GM18909 (cell line): ENCODE measurements around the gene SLC4A11.

Source experiments
- ATAC-seq: cut with Tn5 transposase; IDR thresholded peaks from one replicate; pipeline ENCODE4 v1.9.1; 2021; ENCODE audit warnings: mild to moderate bottlenecking; ENCODE audit not compliant: unreplicated experiment, poor library complexity

The SLC4A11 gene

DNA sequence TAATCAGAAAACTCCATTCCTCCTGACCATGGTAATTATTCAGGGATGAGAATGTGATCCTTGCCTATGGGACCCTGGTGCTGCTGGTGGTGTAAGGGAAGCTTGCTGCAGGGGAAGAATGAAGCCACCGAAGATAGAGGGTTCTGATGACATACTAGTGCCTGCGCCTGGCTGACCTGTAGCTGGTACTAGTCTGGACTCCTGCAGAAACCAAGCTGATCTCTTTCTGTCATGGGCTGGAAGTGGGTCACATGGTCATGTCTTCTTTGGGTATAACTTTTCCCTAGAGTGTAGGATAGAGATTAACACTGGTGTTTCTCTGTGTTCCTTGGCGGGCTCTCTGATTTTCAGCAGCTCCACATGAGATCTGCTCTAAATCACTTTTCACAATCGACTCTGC lies 8.6 kb upstream of the SLC4A11 start:
- ATAC-seq: no peak

DNA sequence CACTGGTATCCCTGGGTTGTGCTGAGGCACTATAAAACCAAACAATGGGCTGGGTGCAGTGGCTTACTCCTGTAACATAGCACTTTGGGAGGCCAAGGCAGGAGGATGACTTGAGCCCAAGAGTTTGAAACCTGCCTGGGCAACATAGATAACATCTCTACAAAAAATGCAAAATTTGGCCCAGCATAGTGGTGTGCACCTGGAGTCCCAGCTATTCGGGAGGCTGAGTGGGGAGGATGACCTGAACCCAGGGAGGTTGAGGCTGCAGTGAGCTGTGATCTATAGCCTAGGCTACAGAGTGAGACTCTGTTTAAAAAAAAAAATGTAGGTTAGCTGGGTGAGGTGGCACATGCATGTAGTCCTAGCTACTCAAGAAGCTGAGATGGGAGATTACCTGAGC lies 7.7 kb upstream of the SLC4A11 start:
- no peak for ATAC-seq

- ATAC-seq: no peak
Observed at GRCh38 chr20:3245711-3246110, 6.7 kb upstream of the SLC4A11 start.

- no peak for ATAC-seq
Observed at GRCh38 chr20:3245156-3245555, 6.2 kb upstream of the SLC4A11 start.

DNA sequence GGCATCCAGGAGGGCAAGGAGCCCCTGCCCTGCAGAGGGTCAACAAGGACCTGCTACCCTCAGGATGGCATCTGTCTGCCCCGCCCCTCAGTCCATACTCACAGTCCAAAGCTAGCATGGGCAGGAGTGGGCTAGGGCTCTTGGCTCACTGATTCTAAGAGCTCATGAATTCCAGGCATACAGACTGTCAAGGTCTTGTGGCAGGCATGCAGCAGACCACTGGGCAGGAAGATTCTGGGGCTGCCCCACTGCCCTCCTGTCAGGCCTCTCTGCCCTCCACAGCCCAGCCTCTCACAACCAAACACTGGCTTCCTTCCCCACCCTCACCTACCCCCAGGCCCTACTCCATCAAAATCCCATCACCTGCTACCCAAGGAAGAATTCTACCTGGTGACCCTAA lies 5.6 kb upstream of the SLC4A11 start:
- ATAC-seq: no peak

DNA sequence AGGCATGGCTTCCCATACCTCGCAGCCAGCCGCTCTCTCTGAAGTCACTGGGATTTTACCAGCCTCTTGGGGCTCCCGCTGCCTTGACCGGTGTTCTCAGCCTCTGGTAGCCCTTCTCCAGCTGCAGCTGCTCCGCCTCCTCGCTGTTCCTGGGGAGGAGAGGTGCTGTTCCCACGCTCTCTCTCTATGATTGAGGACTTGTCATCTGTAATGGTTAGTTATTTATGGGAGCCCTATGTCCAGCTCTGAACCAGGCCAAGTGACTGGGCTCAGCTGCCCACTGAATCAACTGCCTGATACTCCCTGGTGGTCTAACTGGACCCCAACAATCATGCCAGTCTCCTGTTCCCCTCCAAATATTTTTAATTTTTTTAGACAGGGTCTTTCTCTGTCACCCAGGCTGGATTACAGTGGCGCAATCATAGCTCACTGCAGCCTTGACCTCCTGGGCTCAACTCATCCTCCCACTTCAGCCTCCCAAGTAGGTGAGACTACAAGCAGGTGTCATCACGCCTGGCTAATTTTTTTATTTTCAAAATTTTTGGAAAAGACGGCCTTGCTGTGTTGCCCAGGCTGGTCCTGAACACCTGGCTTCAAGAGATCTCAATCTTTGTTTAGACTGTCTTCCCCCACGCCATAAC lies 4.8 kb upstream of the SLC4A11 start:
- ATAC-seq: no peak

DNA sequence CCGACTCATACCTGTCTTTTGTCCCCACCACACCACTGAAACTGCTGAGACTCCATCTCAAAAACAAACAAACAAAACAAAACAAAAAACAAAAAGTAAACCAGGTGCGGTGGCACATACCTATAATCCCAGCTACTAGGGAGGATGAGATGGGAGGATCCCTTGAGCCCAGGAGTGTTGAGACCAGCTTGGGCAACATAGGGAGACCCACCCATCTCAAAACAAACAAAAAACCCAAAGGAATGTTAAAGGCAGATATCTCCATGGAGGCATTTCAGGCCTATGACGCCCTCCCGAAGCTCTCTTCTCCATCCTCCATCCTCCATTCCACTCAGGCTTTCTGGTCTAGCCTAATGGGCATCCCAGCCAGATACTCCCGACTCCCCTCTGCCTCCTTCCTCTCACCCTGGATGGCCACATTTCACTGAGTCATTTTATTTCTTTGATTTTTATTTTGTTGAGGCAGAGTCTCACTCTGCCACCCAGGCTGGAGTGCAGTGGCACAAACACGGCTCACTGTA lies 3.2 kb upstream of the SLC4A11 start:
- ATAC-seq: no peak

DNA sequence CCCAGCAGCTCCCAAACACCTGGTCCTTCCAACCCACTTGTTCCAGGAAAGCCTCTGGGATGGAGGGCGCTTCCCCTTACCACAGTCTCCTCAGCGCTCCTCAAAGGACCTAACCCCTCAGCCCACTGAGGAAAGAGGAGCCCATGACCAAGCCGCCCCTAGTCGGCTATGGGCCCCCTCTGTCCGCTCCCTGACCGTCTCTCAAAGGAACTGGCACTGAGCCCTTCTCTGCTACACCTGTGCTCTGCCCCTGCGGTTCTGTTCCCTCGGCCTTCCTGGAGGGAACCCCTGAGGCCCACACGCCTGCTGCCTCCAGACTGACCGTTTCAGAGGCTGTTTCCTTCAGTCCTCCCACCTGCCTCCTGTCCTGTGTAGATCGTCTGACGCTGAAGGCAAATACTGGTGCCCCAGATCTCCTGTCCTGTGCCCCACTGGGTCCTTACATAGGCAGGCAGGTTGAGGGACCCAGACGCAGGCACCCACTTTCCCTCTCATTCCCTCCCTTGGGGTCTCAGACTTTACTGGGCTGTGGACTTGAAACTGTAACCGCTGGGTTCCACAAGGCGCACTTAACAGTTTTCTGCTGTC lies 1.9 kb upstream of the SLC4A11 start:
- ATAC-seq: no peak

- no peak for ATAC-seq
Observed at GRCh38 chr20:3239867-3240775, 1.1 kb upstream of the SLC4A11 start.

DNA sequence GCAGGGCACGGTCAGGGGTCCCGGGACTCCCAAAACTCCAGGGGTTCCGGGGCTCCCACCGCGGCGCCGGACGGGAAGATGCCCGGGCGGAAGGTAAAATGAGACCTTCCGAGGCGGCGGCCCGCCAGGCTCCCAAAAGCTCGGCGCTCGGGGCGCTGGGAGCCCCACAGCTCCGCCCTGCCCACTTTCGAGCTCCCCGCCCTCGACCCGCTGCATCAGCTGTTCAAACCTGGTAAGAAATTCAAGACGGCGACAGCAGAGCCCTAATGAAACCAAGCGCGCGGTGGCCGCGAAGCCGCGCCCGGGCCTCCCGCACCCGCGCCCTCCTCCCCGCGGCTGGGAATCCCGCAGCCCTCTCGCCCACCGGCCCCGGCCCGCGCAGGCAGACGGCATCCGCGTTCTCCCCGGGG lies 369 bp downstream of the SLC4A11 start:
- ATAC-seq: peak; percentile 35

- ATAC-seq: no peak
Observed at GRCh38 chr20:3237958-3238615, 903 bp downstream of the SLC4A11 start.

GRCh38 chr20:3237011-3237957 lies 1.7 kb downstream of the SLC4A11 start:
- ATAC-seq: no peak

GRCh38 chr20:3235666-3236324 lies 3.2 kb downstream of the SLC4A11 start:
- ATAC-seq: no peak

- no peak for ATAC-seq
Observed at GRCh38 chr20:3233991-3234498, 4.9 kb downstream of the SLC4A11 start.

DNA sequence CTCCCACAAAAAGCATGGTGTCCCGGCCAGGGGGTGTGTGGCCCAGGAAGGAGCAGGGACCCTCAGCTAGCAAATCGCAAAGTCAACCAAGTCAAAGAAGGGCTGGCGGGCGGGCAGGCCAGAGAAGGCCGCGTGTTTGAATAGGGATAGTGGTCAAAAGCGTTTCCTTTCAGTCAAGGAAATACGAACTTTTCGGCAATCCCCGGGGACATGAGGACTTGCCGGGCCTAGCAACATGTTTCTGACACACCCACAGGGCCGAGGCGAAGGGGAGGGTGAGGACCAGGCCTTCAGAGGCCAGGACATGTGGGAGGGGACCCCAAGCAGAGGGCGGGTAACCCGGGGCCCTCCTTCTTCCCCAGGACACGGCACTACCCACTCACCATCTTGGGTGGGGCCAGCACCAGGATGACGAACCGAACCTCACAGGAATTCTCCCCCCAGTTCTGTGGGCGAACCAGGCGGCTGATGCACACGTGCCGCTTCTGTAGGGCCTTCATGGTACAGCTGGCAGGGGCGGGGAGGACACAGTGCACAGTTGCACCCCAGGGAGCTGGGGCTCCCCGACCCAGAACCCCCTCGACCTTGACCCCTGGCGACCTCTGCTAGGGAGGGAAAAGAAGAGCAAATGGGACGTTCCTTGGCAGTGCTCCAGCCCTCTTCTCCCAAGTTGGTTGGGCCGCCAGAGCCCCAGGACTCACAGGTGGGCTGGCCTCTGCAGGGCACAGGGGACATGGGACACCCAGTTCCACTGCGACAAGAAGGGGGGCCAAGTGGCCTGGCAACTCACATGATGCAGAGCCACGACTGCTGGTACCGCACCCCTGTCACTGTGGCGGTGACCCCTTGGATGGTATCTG lies 5.6 kb downstream of the SLC4A11 start:
- no peak for ATAC-seq

- no peak for ATAC-seq
Observed at GRCh38 chr20:3231889-3232588, 7.0 kb downstream of the SLC4A11 start.

DNA sequence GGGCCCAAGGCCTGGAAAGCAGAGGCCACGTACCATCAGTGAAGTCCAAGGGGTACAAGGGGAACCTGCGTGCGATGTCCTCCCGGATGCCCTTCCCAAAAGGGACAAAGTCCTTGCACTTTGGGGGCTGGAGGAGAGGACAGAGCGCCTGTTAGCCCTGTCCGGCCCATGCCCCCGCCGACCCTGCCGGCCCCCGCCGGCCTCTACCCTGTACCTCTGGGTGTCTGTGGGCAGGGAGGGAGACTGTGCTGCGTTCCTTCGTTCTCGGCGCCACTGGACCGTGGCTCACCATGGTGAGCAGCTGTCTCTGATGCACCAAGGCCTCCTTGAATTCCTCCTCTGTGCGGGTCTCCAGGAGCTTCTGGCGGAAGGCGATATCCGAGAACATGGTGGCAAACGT lies 7.9 kb downstream of the SLC4A11 start:
- no peak for ATAC-seq
